GM18507 (cell line): ENCODE results near the gene RNASEH2B.

Experiments
- DNase-seq: peaks from one replicate; pipeline ENCODE4 v3.0.0; 2011; ENCODE audit warnings: low read depth; ENCODE audit not compliant: insufficient read length; ENCODE audit errors: extremely low spot score
- FAIRE-seq: peaks from 2 replicates; lab custom pipeline; 2011; peaks lifted over from hg19 to GRCh38; lab: Jason Lieb, UNC

RNASEH2B gene, protein sequence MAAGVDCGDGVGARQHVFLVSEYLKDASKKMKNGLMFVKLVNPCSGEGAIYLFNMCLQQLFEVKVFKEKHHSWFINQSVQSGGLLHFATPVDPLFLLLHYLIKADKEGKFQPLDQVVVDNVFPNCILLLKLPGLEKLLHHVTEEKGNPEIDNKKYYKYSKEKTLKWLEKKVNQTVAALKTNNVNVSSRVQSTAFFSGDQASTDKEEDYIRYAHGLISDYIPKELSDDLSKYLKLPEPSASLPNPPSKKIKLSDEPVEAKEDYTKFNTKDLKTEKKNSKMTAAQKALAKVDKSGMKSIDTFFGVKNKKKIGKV

GRCh38 chr13:50909605-50910484 is at the start of gene RNASEH2B:
Gene RNASEH2B (plus strand): TSS chr13:50909791. CDS start chr13:50910077, 286 bp downstream.
- DNase-seq (peak; percentile 56), FAIRE-seq (peak; percentile 68)

- DNase-seq, result no peak
Observed at GRCh38 chr13:50864492-50864891, 45.1 kb upstream of the RNASEH2B start.

DNA sequence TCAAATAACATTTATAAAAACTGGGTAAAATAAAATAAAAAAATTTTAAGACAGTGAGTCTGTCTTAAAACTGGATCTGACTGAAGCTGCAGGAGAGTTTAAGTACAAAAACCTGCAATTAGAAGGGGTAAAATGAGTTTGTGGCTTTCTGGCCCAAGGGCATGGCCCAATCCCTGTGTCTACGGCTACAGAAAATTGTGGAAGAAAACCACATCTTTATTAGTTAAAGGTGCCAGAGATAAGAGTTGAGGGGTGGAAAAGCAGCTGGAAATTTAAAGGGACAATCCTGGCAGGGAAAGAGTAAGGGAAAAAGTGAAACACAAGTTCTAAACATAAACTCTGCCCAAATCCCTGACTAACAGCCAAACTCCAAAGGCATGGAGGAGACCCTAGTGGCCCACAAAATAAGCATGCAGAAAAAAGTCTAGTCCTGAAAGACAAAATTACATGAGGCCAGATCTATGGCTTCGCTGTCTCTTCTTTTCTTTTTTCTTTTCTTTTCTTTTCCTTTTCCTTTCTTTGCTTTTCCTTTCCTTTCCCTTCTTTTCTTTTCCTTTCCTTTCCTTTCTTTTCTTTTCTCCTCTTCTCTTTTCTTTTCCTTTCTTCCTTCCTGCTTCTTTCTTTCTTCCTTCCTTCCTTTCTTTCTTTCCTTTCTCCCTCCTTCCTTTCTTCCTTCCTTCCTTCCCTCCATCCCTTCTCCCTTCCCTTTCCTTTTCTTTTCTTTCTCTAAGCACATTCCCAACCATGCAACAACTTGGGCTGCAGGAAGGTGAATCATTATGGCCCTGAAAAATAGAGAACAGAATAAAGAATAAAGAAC is 42.6 kb upstream of the RNASEH2B start:
- no peak for DNase-seq
- FAIRE-seq, result no peak

More at GRCh38 chr13:50864492-50864891, 45.1 kb upstream of the RNASEH2B start:
- FAIRE-seq, result no peak

- FAIRE-seq, result no peak
- no peak for DNase-seq
Observed at GRCh38 chr13:50867637-50867945, 42.0 kb upstream of the RNASEH2B start.

- DNase-seq, result no peak
- no peak for FAIRE-seq
Observed at GRCh38 chr13:50871405-50871804, 38.2 kb upstream of the RNASEH2B start.

DNA sequence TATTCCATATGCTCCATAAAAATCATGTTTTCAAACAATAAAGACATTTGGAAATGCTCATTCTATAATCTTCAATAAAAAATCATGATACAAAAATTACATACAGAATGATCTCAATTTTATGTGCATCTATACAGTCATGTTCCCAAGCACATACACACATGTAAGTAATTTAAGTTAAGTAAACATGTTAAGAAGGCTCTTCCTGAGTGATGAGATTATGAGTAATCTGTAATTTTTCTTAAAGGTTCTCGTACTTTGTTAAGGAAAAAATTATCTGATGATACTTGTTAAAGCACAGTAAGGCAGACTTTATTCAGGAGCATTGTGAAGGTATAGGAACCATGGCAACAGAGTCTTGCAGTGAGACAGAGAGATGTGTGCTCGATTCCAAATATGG is 36.1 kb upstream of the RNASEH2B start:
- FAIRE-seq, result no peak

DNA sequence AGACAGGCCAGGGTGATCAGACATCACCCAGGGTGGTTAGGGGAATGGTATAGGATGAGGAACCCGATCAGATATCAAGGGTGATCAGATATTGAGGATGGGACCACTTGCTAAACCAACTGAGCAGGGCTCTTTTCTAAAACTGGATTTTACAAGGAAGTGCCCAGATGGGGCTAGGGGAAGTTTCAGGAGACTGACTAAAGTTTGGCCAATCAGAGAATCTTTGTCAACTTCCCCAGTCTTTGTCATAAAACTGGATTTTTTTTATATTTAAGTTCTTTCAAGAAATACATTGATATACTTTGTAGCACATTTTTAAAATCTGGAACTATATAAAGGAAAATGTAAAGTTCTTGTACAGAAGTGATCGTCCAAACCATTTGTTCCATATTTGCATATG is 35.6 kb upstream of the RNASEH2B start:
- no peak for FAIRE-seq
- no peak for DNase-seq

More for the DNA sequence above, 36.1 kb upstream of the RNASEH2B start:
- no peak for DNase-seq

DNA sequence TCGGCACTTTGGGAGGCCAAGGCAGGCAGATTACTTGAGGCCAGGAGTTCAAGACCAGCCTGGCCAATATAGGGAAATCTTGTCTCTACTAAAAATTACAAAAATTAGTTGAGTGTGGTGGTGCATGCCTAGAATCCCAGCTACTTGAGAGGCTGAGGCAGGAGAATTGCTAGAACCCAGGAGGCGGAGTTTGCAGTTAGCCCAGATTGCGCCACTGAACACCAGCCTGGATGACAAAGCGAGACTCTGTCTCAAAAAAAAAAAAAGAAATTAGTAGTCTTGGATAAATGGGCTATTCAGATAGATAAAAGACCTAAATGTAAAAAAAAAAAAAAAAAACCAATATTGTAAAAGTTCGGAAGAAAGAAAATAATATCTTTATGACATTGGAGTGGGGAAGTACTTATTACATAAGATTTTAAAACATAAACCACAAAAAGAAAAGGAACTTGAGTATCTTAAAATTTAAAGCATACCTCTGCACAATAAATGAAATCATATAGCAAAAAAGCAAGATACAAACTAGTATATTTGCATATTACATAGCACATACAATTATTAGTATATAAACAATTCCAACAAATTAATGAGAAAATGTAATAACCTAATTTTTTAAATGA is 26.7 kb upstream of the RNASEH2B start:
- FAIRE-seq (no peak), DNase-seq (no peak)

DNA sequence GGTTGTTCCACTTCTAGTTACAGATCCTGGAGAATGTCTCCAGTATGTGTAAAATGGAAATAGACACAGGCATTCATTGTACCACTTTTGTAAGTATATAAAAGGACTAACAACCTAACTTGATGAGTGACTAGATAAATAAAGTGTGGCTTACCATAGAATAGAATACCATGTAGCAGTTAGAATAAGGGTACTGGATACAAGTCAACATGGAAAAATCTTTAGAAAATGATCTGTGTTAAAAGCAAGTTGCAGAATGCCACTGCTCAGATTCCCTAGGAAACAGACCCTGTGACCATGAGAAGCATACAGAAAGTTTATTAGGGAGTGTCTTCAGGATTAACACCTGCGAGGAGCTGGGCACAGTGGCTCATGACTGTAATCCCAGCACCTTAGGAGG is 25.9 kb upstream of the RNASEH2B start:
- DNase-seq (no peak), FAIRE-seq (peak; percentile 15)

DNA sequence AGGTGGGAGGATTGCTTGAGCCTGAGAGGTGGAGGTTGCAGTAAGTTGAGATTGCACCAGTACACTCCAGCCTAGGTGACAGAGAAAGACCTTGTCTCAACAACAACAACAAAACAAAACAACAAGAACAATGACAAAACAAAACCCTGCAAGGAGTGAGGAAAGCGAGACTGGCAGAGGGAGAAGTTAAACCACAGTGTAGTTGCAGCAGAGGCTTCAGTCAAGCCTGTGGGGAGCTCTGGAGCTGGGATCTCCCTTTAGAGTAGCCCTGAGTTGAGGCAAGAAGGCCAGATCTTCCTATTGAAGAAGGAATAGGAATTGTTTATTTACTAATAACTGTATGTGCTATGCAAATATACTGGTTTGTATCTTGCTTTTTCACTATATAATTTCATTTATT is 25.3 kb upstream of the RNASEH2B start:
- DNase-seq, result no peak
- no peak for FAIRE-seq

DNA sequence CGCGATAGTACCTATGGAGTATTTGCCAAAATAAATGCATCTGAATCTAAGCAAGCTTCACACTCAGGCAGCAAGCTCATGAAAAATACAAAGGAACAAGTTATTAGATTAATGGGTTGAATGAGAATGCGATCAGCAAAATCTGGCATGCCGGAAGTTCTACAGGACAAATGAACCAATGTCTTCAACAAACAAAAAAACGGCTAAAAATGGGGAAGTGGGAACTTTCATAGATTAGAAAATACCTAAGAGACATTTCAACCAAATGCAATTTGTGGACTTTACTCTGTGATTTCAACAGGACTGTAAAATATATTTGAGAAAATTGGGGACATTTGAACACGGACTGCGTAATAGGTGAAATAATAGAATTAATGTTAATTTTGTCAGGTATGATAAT is 22.4 kb upstream of the RNASEH2B start:
- FAIRE-seq (peak; percentile 9), DNase-seq (no peak)

GRCh38 chr13:50888362-50888761 is 21.2 kb upstream of the RNASEH2B start:
- FAIRE-seq, result no peak
- no peak for DNase-seq

- no peak for DNase-seq
- peak; percentile 80 for FAIRE-seq
Observed at GRCh38 chr13:50889317-50889716, 20.3 kb upstream of the RNASEH2B start.

GRCh38 chr13:50891206-50891605 is 18.4 kb upstream of the RNASEH2B start:
- DNase-seq, result no peak
- FAIRE-seq, result peak; percentile 63

DNA sequence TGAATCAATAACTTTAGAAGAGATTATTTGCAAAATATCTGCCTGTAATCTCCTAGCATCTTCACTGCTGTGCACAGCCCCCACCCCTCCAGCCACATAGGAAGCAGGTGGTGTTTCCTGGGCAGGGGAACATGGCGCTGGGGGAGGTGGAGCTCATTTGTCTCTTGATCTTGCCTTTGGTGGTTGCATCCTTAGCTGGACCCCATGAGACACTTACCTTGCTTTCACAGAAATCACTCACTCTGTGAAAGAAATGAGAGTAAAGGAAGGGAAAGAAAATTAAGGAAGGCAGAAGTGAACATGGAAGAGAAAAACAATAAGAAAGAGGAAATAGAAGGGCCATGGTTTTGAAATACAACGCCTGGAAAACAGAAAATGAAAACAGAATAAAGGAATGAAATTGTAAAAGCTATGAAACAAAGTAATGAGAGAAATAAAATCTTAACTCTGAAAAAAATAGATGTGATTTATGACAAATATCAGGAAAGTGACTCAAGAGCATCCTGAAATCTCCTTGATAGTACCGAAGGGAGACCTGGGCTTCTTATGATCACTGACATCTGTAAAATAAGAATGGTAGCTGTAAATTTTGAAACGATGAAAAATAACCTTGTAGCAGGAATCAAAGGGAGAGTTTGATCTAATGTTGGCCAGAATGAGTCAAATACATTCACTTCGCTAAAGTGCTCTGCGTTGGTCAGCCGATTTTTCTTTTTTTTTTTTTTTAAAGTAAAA is 17.2 kb upstream of the RNASEH2B start:
- no peak for DNase-seq
- FAIRE-seq, result peak; percentile 80

GRCh38 chr13:50893211-50893852 is 16.3 kb upstream of the RNASEH2B start:
- peak; percentile 95 for FAIRE-seq
- no peak for DNase-seq

GRCh38 chr13:50894012-50894411 is 15.6 kb upstream of the RNASEH2B start:
- DNase-seq (no peak), FAIRE-seq (no peak)

- FAIRE-seq (no peak), DNase-seq (no peak)
Observed at GRCh38 chr13:50894504-50894903, 15.1 kb upstream of the RNASEH2B start.
